Midbrain (tissue), 1 donor: ENCODE measurements around the gene CDC25B.

Experiments used
- DNase-seq: peaks from one replicate; lab custom pipeline; 2025; lab: John Stamatoyannopoulos, UW

CDC25B gene

GRCh38 chr20:3795511-3796468 lies at the start of gene CDC25B:
TSS of gene CDC25B (plus strand) at chr20:3796310. CDS start at chr20:3796532, 222 bp downstream.
- DNase-seq = peak; percentile 93

GRCh38 chr20:3747471-3747870 lies 48.6 kb upstream of the CDC25B start:
- no peak for DNase-seq

GRCh38 chr20:3748073-3748472 lies 48.0 kb upstream of the CDC25B start:
- DNase-seq = no peak

- DNase-seq = no peak
These were observed 46.9 kb upstream of the CDC25B start for GRCh38 chr20:3749087-3749688.

DNA sequence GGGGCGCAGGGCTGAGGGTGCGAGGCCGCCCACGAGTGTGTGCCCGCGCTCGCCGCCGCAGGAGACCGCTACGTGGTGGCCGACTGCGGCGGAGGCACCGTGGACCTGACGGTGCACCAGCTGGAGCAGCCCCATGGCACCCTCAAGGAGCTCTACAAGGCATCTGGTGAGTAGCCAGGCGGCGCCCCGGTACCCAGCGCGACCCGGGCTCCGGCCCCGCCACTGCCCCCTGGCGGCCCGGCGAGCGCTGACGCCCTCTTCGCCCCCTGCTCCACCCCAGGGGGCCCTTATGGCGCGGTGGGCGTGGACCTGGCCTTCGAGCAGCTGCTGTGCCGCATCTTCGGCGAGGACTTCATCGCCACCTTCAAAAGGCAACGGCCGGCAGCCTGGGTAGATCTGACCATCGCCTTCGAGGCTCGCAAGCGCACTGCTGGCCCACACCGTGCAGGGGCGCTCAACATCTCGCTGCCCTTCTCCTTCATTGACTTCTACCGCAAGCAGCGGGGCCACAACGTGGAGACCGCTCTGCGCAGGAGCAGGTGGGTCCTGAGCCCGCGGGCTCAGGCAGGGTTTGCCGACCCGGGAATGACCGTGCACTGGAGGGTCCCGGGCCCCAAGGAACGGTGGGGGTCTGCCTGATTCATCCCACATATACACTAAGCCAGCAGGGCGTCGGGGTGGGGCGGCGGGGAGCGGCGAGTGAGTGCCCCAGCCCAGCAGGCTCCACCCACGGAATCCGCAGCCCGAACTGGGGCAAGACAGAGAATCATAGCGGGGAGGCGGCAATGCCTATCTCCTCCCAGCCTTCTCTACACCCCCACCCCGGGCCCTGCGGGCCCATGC lies 46.2 kb upstream of the CDC25B start:
- DNase-seq = peak; percentile 21

- no peak for DNase-seq
These were observed 44.8 kb upstream of the CDC25B start for GRCh38 chr20:3751305-3751674.

DNA sequence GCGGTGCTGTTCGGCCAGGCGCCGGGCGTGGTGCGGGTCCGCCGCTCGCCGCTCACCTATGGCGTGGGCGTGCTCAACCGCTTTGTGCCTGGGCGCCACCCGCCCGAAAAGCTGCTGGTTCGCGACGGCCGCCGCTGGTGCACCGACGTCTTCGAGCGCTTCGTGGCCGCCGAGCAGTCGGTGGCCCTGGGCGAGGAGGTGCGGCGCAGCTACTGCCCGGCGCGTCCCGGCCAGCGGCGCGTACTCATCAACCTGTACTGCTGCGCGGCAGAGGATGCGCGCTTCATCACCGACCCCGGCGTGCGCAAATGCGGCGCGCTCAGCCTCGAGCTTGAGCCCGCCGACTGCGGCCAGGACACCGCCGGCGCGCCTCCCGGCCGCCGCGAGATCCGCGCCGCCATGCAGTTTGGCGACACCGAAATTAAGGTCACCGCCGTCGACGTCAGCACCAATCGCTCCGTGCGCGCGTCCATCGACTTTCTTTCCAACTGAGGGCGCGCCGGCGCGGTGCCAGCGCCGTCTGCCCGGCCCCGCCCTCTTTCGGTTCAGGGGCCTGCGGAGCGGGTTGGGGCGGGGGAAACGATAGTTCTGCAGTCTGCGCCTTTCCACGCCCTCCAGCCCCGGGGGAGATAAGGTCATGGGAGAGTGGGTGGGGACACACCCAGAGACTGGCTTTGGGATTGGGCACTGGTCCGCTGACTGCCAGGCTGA lies 44.3 kb upstream of the CDC25B start:
- DNase-seq = peak; percentile 3

- DNase-seq = no peak
These were observed 43.7 kb upstream of the CDC25B start for GRCh38 chr20:3752386-3752759.

GRCh38 chr20:3753098-3753497 lies 43.0 kb upstream of the CDC25B start:
- DNase-seq = peak; percentile 56

- DNase-seq = no peak
These were observed 42.4 kb upstream of the CDC25B start for GRCh38 chr20:3753501-3754275.

GRCh38 chr20:3754276-3754630 lies 41.9 kb upstream of the CDC25B start:
- no peak for DNase-seq

DNA sequence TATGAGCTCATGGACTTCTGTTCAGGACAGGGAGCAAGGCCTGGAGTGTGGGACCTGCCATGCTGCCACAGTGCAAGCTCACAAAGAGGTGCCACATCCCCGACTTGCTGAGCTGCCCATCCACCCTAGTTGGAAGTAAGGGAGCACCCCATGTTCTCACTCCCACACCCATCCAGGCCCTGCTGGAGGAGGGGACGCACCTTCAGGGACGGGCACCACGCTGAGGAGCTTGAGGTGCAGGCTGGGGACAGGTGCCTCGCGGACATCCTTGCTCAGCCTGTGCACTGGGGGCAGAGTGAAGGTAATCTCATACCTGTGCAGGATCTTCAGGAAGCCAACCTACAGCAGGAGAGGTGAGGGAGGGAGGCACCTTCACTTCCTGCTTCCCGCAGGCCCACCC lies 40.8 kb upstream of the CDC25B start:
- DNase-seq = no peak

GRCh38 chr20:3755814-3756480 lies 40.2 kb upstream of the CDC25B start:
- peak; percentile 30 for DNase-seq

DNA sequence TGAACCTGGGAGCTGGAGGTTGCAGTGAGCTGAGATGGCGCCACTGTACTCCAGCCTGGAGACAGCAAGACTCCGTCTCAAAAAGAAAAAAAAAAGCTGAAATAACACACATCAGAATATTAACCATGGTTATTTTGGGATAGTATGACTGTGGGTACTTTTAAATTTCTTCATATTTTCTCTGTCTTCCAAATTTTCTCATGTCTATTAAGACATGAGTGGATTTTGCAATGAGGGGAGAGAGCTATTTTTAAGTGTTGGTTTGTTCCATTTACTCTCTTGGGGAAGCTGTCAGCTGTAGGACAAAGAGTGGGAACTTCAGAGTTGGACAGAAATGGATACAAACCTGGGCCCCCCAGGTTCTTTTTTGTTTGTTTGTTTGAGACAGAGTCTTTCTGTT lies 38.8 kb upstream of the CDC25B start:
- no peak for DNase-seq

- DNase-seq = no peak
These were observed 37.5 kb upstream of the CDC25B start for GRCh38 chr20:3758566-3758965.

DNA sequence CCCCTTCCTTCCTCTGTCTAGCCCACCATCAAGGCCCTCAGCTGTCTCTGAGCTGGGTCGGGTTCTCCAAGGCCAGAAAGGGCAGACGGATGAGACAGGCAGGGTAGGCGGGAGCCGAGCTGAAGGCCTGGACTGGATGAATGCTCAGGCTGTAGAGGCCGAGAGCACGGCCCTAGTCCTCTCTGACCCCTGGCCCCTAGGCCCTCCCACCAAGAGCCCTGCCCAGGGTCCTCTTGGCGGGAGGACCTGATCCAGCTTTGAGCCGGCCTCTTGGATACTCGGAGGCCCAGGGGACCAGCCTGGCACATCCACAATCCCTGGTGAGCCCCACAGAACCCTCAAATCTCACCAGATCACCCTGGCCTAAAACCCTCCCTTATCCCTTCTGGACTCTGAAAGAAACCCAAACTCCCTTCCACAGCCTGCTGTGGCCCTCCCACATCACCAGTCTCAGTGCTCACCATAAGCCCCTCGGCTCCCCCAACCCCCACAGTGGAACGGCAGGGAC lies 36.7 kb upstream of the CDC25B start:
- no peak for DNase-seq

- DNase-seq = no peak
These were observed 36.2 kb upstream of the CDC25B start for GRCh38 chr20:3759884-3760283.

GRCh38 chr20:3760655-3761348 lies 35.3 kb upstream of the CDC25B start:
- no peak for DNase-seq

DNA sequence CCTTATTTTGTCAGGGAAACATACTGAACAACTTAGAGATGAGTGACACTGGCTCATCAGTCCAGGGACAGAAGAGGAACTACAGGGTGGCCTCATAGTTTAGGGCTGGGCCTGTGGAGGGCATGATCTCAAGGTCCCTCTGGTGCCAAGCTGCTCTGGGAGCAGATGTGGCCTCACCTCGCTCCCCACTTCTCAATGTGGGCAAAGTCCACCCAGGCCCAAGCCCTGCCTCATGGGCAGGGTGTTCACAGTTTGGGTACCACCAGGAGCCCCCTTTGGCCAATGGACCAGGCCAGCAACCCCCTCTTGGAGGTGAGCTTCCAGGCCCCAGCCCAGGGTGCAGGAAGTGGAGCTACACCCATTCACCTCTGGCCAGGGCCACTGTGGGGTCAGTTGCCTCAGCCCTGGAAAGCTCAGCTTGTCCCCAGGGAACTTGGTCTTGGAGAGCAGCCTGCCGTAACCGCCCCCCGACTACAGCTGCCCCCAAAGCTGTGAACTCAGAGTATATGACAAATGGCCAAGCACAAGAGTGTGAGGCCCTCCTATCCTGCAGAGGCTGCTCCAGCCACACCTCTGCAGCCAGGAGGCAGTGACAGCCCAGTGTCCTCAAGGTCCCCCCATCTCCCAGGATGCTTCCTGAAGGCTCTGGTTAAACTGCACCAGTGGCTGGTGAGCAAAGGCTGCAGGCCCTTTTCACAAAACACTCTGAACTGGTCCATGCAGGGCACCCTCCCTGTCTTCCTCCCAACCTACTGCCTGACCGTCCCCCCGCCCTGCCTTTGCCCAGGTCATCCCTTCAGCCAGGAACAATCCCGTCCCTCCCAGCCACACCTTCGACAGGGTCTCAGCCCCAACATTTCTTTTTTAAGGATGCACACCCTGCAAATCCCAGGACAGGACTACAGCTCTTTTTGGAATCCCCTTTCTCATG lies 32.2 kb upstream of the CDC25B start:
- DNase-seq = no peak
